GM18861 (cell line): ENCODE results near the gene SSR2.

Experiments used
- ATAC-seq: cut with Tn5 transposase; IDR thresholded peaks from one replicate; pipeline ENCODE4 v1.9.1; 2021; ENCODE audit not compliant: unreplicated experiment

The SSR2 gene

GRCh38 chr1:155974208-155975115 lies 46.3 kb downstream of the SSR2 start:
- ATAC-seq: no peak

- no peak for ATAC-seq
Measured at GRCh38 chr1:155973723-155974122, 47.0 kb downstream of the SSR2 start.

- no peak for ATAC-seq
Measured at GRCh38 chr1:155971910-155972809, 48.6 kb downstream of the SSR2 start.

- no peak for ATAC-seq
Measured at GRCh38 chr1:155970531-155971167, 50.1 kb downstream of the SSR2 start.

GRCh38 chr1:155969377-155969791 lies 51.4 kb downstream of the SSR2 start:
- no peak for ATAC-seq

- no peak for ATAC-seq
Measured at GRCh38 chr1:155968670-155969069, 52.1 kb downstream of the SSR2 start.

- ATAC-seq: no peak
Measured at GRCh38 chr1:155968051-155968400, 52.7 kb downstream of the SSR2 start.

- no peak for ATAC-seq
Measured at GRCh38 chr1:155967341-155968050, 53.3 kb downstream of the SSR2 start.

- ATAC-seq: no peak
Measured at GRCh38 chr1:155966750-155967149, 54.0 kb downstream of the SSR2 start.

GRCh38 chr1:155966135-155966534 lies 54.6 kb downstream of the SSR2 start:
- no peak for ATAC-seq

GRCh38 chr1:155964193-155964592 lies 56.6 kb downstream of the SSR2 start:
- ATAC-seq: no peak

GRCh38 chr1:155962599-155963211 lies 58.0 kb downstream of the SSR2 start:
- no peak for ATAC-seq

GRCh38 chr1:155961937-155962336 lies 58.8 kb downstream of the SSR2 start:
- ATAC-seq: no peak

GRCh38 chr1:155960081-155960745 lies 60.5 kb downstream of the SSR2 start:
- ATAC-seq: no peak
